HG02840 (cell line): ENCODE data around the gene ADIG.

Source experiments
- ATAC-seq: cut with Tn5 transposase; IDR thresholded peaks from one replicate; pipeline ENCODE4 v1.9.1; 2021; ENCODE audit warnings: mild to moderate bottlenecking, moderate library complexity, moderate number of reproducible peaks; ENCODE audit not compliant: unreplicated experiment, low FRiP score

Gene ADIG

DNA sequence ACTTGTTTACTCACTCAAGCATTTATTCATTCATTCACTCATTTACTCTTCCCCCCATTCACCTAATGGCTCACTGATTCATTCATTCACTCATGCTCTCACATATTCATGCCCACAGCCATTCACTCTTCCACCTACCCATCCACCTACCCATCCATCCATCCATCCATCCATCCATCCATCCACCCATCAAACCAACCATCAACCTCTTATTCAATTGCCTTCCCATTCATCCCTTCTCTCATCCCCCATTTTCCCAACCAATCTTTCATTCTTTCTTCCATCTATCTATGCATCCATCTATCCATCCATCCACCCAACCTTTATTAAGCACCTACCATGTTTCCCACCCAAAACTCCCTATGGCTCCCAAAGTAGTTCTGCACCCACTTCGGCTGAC lies 19.1 kb downstream of the ADIG start:
- ATAC-seq = no peak

DNA sequence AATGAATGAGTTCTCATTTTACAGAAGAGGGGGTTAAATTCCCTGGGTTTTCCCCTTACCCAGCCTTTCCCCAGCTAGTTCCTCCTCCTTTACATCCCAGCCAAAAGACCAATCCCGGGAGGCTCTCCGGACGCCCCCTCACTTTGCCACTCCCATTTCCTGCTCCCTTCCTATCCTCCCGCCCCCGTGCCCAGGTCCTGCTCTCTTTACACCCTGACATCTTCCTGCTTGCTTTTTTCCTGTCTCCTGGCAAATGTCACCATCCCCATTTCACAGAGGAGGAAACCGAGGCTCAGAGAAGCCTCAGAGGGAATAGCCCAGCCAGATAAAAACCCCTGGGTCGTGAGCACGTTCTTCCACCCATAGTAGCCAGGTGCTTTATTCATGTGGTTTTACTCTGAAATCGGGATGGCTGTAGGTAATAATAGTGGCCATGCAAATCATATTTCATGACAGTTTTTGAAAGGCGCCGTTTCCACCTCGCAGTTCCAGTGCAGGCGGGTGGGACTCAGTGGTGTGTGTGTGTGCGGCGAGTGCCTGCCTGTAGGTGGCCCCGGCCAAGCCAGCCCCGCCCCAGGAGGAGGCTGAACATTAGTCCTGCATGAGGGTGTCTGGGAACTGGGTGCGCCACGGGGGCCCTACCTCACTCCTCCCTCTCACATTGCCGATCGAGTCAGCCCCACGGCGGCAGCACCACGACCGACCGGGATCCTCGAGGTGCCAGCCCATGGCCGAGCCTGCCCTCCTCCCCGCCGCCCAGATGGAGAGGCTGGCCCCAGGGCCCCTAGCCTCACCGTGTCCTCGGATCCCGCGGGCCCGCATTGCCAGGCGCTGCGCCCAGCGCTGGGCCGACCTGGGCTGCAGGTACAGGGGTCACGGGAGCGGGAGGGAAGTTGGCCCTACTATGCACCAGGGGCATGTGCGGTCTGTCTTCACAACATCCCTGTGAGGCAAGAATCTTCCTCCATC lies 20.5 kb downstream of the ADIG start, which contains the start of gene ARHGAP40:
TSS of gene ARHGAP40 (plus strand) at position 594 of the 969 bp plus-strand sequence.
- no peak for ATAC-seq

DNA sequence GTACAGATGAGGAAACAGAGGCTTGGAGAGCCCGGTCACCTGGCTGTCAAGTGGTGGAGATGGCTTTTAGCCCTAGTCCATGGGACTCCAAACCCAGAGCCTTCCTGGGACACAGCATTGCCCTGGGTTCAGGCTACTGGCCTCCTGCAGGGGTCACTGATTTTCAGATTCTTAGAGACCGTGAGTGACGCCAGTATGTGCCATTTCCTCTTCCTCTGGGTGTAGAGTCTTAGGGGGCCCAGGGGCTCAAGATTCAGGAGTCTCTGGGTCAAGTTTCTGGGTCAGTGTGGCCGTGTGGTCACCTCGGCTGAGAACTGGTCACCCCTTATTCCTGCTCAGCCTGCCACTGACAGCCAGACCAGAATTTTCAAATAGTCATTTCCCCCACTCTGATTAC lies 21.2 kb downstream of the ADIG start:
- no peak for ATAC-seq

DNA sequence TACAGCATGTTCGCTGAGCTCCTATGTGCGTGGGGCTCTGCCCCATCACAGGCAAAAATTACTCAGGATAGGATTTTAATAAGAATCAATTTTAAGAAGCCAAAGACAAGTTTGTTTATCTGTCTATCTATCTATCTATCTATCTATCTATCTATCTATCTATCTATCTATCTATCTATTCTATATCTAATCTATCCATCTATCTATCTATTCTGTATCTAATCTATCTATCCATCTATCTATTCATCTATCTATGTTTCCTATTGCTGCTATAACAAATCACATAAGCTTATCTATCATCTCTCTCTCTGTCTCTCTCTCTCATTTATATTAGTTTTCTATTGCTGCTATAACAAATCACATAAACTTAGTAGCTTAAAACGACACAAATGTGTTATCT lies 22.3 kb downstream of the ADIG start:
- ATAC-seq = no peak

DNA sequence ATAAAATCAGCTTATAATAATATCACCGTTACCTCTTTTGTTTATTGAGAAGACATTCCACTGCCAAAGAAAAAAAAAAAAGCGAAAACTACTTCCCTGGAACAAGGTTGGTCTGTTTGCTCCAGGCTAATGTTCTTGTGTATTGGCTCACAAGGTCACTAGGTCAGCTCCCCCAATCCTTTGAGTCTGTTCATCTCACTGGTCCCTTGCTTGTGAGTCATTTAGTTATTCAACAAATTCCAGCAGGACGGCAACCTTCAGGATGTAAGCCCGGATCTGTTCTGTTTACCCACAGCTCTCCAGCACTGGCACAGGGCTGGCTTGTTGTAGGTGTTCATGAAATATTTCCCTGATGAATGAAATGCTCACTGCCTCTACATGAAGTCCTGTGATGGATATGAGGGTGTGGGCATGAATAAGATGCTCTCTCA lies 23.9 kb downstream of the ADIG start:
- ATAC-seq = no peak

DNA sequence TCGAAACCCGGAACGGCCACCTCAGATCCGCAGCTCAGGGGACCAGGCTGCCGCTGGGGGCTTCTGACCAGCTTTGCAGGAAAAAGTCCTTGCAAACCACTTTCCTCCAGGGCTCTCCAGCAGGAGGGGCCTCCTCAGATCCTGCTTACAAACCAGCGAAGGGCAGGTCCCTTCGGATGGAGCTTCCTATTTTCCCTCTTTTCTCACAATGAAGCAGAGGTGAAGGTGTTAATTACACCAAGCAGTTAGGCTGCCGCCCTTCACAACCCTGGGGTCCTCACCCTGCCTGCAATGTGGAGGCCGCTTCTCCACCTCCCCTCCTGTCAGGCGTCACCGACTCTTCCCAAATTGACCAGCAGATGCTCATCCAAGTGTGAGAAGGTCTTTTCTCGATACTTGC lies 26.4 kb downstream of the ADIG start:
- no peak for ATAC-seq

DNA sequence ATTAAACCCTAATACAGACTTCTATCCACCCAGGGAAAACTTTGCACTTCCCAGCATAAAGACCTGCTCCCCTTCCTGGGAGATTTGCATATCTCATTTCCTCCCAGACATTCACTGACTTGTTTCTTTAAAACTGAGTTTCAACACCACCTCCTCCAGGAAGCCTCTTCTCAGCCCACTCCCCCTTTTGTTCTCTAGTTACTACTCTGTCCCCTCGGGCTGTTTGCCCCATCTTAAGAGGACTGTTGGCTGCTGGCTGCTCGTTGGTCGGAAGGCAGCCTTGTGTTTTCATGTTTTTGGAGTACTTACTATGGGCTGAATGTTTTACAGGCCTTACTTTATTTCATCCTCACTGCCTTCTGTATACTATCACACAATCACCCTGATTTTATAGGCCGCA lies 27.2 kb downstream of the ADIG start:
- no peak for ATAC-seq

DNA sequence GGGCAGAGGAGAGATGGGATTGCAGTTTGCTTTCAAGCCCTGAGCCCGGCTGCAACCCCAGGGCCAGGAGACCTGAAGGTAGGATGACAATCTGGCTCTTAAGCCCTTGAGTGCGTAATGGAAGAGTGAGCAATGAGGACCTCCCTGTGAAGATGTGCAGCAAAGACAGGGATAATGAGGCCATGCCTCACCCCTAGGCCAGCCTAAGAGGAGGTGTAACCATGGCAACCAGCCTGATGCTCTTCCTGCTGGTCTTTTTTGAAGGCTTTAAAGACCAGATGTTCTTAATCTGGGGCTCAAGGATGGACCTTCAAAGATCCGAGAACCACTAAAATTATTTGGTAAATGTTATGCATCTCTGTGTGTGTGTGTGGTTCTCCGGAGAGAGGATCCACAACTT lies 28.8 kb downstream of the ADIG start:
- ATAC-seq = no peak

DNA sequence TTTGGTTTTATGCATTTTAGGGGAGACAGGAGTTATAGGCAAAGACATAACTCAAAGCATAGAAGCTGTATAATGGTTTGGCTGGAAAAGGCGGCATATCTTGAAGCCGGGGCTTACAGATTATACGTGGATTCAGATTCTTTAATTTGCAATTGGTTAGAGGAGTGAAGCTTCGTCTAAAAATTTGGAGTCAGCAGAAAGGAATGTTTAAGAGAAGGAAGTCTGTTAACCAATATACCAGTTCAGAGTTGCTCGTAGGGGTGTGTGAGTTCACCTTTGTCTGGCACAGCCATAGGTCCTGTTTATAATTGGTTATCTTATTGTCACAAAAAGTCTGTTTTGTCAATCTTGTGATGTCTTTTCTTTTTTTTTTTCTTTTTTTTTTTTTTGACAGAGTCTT lies 29.5 kb downstream of the ADIG start:
- ATAC-seq = no peak

DNA sequence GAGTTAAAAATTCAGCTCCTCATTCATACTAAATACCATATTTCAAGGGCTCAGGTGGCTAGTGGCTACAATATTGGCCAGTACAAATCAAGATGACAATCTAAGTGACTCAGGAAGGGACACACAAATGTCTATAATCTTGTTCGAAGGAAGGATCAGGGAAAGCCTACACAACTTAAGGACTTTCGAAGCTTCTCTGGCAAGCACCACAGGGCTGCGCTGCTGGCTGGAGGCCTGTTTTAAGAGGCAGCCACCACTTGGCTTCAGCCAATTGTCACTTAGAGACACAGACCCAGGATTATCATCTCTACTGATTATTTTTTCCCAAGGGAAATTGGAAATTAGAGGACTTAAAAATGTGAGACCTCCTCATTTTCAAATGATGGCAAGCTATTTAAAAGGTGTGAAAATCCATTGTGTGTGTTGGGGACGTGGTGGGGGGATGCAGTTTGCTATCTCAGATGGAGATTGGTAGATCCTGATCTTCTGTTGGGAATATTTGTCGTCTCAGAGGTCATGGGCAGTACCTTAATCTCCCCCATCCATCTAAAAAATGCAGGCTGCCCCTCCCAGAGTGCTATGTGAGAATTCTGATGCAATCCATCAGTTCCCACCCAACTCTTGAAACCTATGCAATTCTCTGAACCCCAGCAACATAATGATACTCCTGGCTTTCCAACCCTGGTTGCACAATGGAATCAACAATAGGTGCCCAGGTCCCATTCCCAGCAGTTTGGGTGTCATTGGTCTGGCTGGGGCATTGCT lies 31.9 kb downstream of the ADIG start:
- ATAC-seq = no peak

DNA sequence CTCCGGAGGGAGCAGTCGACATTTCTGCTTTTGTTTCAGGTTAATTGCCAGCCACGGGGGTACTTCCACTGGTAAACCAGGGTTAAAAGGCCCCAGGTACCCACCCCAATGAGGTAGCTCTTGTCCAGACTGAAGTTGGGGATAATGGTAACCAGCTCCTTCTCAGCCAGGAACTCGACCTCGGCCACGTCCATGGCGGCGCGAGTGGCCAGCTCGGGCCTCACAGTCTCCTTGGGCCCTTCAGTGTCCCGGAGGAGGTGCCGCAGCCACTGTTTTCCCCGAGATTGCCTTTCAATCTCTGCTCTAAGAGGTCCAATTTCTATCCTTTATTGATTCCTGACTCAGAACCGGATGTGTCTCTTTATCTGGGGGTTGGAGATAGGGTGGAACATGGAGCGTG lies 34.3 kb downstream of the ADIG start:
- ATAC-seq = no peak

DNA sequence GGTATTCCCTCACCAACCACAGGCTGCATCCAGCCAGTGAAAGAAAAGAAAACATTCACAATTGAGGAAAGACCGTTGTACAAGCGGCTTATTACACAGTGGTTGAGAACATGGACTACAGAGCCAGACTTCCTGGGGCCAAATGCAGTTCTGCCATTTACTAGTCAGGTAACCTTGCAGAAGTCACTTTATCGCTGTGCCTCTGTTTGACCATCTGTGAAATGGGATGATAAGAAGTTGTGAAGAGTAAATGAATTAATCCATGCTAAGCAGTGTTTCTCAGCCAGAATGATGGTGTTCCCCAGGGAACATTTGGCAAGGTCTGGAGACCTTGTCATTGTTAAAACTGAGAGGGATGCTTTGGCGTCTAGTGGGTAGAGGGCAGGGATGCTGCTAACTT lies 35.5 kb downstream of the ADIG start:
- no peak for ATAC-seq

DNA sequence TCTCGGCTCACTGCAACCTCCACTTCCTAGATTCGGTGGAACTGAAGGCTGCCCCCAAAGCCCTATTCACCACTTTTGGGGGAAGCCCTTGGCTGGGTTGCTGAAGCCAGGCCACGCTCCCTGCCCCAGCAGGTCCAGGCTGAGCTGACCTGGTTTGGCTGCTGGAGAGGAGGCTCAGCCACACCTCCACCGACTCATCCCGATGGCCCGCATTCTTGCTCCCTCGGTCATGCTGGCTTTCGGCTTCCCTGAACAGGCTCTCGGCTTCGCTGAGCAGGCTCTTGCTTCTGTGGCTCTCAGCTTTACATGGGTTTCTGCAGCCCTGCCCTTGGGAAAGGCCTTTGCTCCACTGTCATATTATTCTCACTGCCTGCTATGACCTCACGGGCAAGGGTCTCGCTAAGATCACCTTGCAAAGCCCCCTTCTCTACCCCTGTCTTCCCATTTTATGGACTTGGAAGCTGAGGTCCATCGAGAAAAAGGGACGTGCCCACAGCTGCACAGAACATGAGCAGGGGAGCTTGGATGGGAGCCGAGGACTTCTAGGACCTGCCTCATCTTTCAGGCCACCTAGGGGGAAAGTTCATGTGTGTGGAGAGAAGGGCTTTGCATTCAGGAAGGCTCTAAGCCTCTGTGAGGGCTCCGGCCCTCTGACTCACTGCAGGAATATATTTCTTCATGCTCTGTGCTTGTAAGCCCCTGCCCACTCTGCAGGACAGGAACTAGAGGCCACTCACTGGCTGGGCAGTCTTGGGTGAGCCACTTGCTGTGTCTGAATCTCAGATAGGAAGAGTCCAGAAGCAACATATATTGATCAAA lies 36.2 kb downstream of the ADIG start:
- no peak for ATAC-seq

DNA sequence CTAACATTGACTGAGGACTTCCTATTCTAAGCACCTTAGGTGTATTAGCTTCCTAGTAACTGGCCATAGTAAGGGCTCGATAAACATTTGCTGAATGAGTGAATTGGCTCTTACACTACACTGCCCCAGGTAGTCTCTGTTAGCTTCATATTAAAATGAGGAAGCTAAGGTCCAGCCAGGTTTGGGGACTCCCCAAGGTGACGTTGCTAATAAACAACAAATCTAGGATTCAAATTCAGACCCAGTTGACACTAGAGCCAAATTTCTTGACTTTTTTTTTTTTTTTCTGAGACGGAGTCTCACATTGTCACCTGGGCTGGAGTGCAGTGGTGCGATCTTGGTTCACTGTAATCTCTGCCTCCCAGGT lies 36.8 kb downstream of the ADIG start:
- no peak for ATAC-seq

DNA sequence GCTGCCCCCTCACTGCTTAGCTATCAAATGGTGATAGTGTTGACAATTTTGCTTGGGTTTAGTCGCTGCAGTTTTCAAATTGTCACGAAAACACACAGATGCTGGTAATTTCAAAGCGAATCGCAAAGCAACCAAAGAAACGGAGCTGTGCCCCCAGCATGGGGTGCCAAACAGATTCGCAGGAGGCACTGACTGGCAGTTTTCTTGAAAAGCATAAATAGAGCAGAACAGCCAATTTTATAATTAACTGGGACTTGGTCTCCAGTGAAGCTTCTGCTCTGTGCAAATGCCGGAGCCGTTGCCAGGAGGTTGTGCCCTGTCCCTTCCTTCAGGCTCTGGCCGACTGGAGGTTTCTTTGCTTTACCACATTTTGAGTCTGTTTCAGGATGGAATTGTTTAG lies 39.4 kb downstream of the ADIG start:
- ATAC-seq = no peak

DNA sequence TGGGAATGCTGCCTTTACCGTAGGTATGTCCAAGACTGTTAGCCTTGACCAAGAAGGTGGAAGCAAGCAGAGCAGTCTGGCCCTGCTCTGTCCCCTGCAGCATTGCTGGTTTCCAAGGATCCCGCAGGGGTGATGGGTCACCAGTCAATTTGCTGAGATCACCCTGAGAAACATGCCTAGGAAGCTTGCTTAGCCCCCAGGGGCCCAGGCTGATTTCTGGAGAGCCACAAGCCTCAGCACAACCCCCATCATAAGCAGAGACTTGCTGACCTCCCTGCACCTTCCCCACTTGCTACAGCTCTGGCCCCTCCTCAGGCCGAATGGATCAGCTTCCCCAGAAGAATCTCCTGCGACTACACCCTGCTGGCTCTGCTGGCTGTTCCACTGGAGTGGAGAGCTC lies 42.1 kb downstream of the ADIG start:
- no peak for ATAC-seq

DNA sequence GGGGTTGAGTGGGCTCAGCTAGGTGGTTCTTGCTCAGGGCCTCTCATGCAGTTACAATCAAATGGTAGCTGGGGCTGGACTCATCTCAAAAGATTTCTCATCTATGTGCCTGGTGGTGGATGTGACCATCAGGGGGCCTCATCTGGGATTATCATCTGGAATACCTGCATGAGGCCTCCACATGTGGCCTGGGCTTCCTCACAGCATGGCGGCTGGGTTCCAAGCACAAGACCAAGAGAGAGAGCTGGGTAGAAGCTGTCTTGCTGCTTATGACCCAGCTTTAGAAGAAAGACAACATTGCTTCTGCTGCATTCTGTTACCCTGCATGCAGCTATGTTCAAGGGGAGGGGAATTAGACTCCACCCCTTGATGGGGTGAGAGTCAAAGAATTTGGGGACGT lies 43.1 kb downstream of the ADIG start:
- no peak for ATAC-seq

DNA sequence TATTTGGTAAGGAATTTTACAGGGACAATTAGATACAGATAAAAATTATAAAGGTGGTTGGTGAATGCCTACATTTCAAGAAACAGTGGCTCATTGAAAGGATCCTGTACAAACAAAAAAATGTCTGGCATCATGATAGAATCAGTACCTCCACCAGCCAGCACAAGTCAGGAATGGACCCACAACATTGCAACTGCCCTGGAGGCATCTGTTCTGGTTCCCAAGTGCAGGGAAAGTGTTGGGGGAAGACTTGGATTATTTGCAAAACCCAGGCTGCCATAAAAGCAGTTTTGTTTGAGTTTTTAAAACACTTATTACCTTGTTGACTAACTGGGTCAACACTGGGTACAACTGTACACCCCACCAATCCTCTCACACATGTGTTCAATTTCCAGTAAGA lies 44.9 kb downstream of the ADIG start:
- no peak for ATAC-seq

DNA sequence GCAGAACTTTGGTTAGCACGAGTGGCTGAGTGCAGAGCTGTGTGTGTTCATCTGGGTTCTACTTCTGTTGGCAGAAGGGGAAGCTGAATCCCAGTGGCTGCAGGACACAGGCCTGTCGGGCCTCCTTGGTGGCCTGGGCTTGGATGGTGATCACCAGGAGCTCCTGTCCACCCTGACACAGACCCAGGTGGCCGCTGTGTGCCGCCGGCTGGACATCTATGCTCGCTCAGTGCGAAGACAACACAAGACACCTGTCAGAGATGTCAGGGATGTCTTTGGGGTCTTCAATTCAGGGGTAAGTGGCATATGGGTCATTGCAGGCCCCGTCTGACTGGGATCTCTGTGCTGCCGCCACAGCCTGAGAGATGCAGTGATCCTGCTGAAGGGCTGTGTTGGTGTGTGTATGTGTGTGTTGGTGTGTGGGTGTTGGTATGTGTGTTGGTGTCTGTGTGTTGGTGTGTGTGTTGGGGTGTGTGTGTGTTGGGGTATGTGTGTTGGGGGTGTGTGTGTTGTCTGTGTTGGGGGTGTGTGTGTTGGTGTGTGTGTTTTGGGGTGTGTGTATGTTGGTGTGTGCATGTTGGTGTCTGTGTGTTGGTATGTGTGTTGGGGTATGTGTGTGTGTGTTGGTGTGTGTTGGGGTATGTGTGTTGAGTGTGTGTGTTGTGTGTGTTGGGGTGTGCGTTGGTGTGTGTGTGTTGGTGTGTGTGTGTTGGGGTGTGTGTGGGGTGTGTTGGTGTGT lies 46.1 kb downstream of the ADIG start:
- ATAC-seq = no peak
